Erythroblast (primary cell): Measurements from ENCODE around the gene RAB11FIP4.

Experiments
- GATA1 ChIP-seq: IDR thresholded peaks from 2 replicates; pipeline ENCODE4 v1.6.1; 2011; ENCODE audit warnings: low read depth, mild to moderate bottlenecking, control low read depth, low read length, moderate library complexity
- POLR2A ChIP-seq: IDR thresholded peaks from 2 replicates; pipeline ENCODE4 v1.6.1; 2011; ENCODE audit warnings: mild to moderate bottlenecking, low read length

DNA sequence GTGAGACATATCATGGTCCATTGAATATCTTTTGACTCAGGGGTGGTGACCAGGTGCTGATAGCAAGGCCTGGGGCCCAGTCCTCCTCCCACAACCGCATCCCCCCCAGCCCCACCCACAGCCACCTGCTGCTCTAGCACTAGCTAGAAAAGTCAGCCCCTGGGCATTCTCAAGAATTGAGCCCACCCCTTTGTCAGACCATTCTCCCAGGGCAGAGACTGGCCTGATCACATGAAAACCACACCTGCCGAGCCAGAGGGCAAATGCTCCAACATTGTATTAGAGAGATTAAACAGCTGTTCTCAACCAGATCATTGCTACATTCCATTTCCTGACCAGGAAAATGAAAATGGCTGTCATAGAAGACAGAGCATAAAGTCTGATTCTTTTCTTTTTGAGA is 62.4 kb downstream of the RAB11FIP4 start:
- TF ChIP-seq POLR2A: no peak
- no peak for TF ChIP-seq GATA1
